B cell (primary cell): ENCODE measurements around the gene ABHD2. TPM values are rescaled to one million over a fixed set of nuclear protein-coding genes. Genes with fewer than 3 reads are reported as not detected.

Source experiments
- ATAC-seq: fragments of 200-7000 bp; cut with Tn5 transposase; one replicate; pipeline ENCODE4 v1.10.0; 2021; ENCODE audit warnings: low read depth, mild to moderate bottlenecking, moderate number of reproducible peaks, moderate library complexity
- CTCF ChIA-PET: fragments of 350-600 bp; sonication (Branson Sonifier 250); formaldehyde crosslinking; loops from one replicate; lab custom pipeline; 2021; ENCODE audit warnings: antibody characterized with exemption, inconsistent platforms; lab: Charles Lee
- POLR2A ChIA-PET: fragments of 350-600 bp; sonication (Branson Sonifier 250); formaldehyde crosslinking; loops from one replicate; lab custom pipeline; 2021; ENCODE audit warnings: antibody characterized with exemption; lab: Charles Lee
- DNase-seq: peaks from one replicate; pipeline ENCODE4 v3.0.0; 2013
- H2AFZ ChIP-seq: 2 replicates; pipeline ENCODE4 v1.6.1; 2012; ENCODE audit warnings: mild to moderate bottlenecking, low read depth, low read length; ENCODE audit not compliant: insufficient read depth, poor library complexity, severe bottlenecking
- H3K27ac ChIP-seq, 2 donors: 1 replicate in 1 of 2; 2 replicates in 1 of 2; pipeline ENCODE4 v1.5.1; 2012 to 2013; ENCODE audit warnings: low read length in 2 of 2, mild to moderate bottlenecking in 2 of 2, moderate library complexity in 1 of 2
- H3K27me3 ChIP-seq, 4 experiments: fragments of 200-600 bp in 1 of 4; sonication (generic) in 1 of 4; replicated peaks in 1 of 4; 1 replicate in 2 of 4; 2 replicates in 2 of 4; pipeline versions ENCODE4 v1.6.1 to v1.7.0; 2013 to 2016; ENCODE audit warnings: low read length in 3 of 4, mild to moderate bottlenecking in 2 of 4, mixed read lengths in 1 of 4, moderate library complexity in 1 of 4; ENCODE audit not compliant: insufficient read depth in 4 of 4, control insufficient read depth in 3 of 4; ENCODE audit errors: control extremely low read depth in 1 of 4
- H3K36me3 ChIP-seq, 2 experiments: replicated peaks in 1 of 2; 1 replicate in 1 of 2; 2 replicates in 1 of 2; pipeline versions ENCODE4 v1.6.1 to v1.7.1; 2013; ENCODE audit warnings: low read length in 1 of 2; ENCODE audit not compliant: insufficient read depth in 2 of 2, control insufficient read depth in 1 of 2; ENCODE audit errors: control extremely low read depth in 1 of 2, extremely low read depth in 1 of 2
- H3K4me1 ChIP-seq, 2 donors: fragments of 200-600 bp in 1 of 2; sonication (generic) in 1 of 2; 1 replicate in 1 of 2; 2 replicates in 1 of 2; pipeline versions ENCODE4 v1.5.1 to v1.6.1; 2013 to 2017; ENCODE audit warnings: low read length in 2 of 2; ENCODE audit not compliant: control insufficient read depth in 2 of 2, insufficient read depth in 2 of 2
- H3K4me2 ChIP-seq: replicated peaks from 2 replicates; pipeline ENCODE3; 2012; ENCODE audit warnings: mild to moderate bottlenecking, low read depth, low read length; ENCODE audit not compliant: poor library complexity, severe bottlenecking
- H3K4me3 ChIP-seq, 5 experiments: fragments of 200-600 bp in 1 of 5; sonication (generic) in 1 of 5; 1 replicate in 3 of 5; 2 replicates in 2 of 5; pipeline versions ENCODE4 v1.5.1 to v1.7.0; 2011 to 2016; ENCODE audit warnings: low read length in 4 of 5, mild to moderate bottlenecking in 4 of 5, low read depth in 2 of 5, control low read depth in 1 of 5, moderate library complexity in 1 of 5; ENCODE audit not compliant: insufficient read depth in 1 of 5; ENCODE audit errors: control extremely low read depth in 1 of 5, extremely low read depth in 1 of 5
- H3K79me2 ChIP-seq: fragments of 200-600 bp; sonication (generic); one replicate; pipeline ENCODE4 v1.6.0; 2016; ENCODE audit warnings: low read length; ENCODE audit not compliant: control insufficient read depth, insufficient read depth
- H3K9ac ChIP-seq: fragments of 200-600 bp; sonication (generic); 2 replicates; pipeline ENCODE4 v1.6.1; 2017; ENCODE audit warnings: mild to moderate bottlenecking, low read length, moderate library complexity
- H3K9me3 ChIP-seq, 3 donors: one replicate each; pipeline versions ENCODE4 v1.6.1 to v1.7.1; 2013; ENCODE audit warnings: low read length in 2 of 3; ENCODE audit not compliant: control insufficient read depth in 2 of 3, insufficient read depth in 1 of 3; ENCODE audit errors: control extremely low read depth in 1 of 3
- H4K20me1 ChIP-seq: 2 replicates; pipeline ENCODE4 v1.6.0; 2012; ENCODE audit warnings: mild to moderate bottlenecking, low read length; ENCODE audit not compliant: insufficient read depth, control insufficient read depth, poor library complexity, severe bottlenecking
- H3K27ac Mint-ChIP-seq: one replicate; pipeline ENCODE4 v1.8.0; 2021; ENCODE audit warnings: mixed read lengths
- H3K27me3 Mint-ChIP-seq: one replicate; pipeline ENCODE4 v1.8.0; 2021; ENCODE audit warnings: mixed read lengths
- H3K4me1 Mint-ChIP-seq: one replicate; pipeline ENCODE4 v1.8.0; 2021; ENCODE audit warnings: mixed read lengths
- H3K4me3 Mint-ChIP-seq: one replicate; pipeline ENCODE4 v1.8.0; 2021; ENCODE audit warnings: mixed read lengths
- H3K9me3 Mint-ChIP-seq: one replicate; pipeline ENCODE4 v1.8.0; 2022; ENCODE audit warnings: mixed read lengths; ENCODE audit not compliant: insufficient read depth
- CTCF ChIP-seq: fragments of 200-600 bp; IDR thresholded peaks from one replicate; pipeline ENCODE4 v1.8.0; 2022; ENCODE audit warnings: antibody characterized with exemption, mild to moderate bottlenecking
- EZH2 ChIP-seq: IDR thresholded peaks from 2 replicates; pipeline ENCODE4 v1.6.1; 2012; ENCODE audit warnings: borderline replicate concordance, low read depth, mild to moderate bottlenecking, moderate library complexity, low read length; ENCODE audit not compliant: insufficient read depth, poor library complexity, severe bottlenecking
- WGBS: methylation state at CpG from one replicate; pipeline ENCODE4 v1.1.5; 2013; ENCODE audit warnings: missing lambda C conversion rate; ENCODE audit not compliant: insufficient coverage; 5-methylcytosine and 5-hydroxymethylcytosine counted together
- intact Hi-C: fragments of 100-400 bp; cut with micrococcal nuclease; formaldehyde crosslinking; loops from one replicate; pipeline ENCODE4 v1.10.0; 2022
- polyA plus RNA-seq: library from polyadenylated mRNA; depleted of rRNA; stranded (reverse); fragments of >200 nt; gene quantifications from 2 replicates; pipeline ENCODE4 v1.2.3, GENCODE V29; 2012
- total RNA-seq, 2 donors: library from RNA; stranded (reverse); fragments of 120-200 nt in 1 of 2; gene quantifications; 1 replicate in 1 of 2; 2 replicates in 1 of 2; pipeline versions ENCODE4 v1.2.3 to v1.2.4, GENCODE V29; 2013 to 2022

The ABHD2 gene
- total and polyA plus RNA-seq, 2 donors (not counting 1 experiment from before 2014, with no cell fraction given) = 7.1 to 45.8 TPM

DNA sequence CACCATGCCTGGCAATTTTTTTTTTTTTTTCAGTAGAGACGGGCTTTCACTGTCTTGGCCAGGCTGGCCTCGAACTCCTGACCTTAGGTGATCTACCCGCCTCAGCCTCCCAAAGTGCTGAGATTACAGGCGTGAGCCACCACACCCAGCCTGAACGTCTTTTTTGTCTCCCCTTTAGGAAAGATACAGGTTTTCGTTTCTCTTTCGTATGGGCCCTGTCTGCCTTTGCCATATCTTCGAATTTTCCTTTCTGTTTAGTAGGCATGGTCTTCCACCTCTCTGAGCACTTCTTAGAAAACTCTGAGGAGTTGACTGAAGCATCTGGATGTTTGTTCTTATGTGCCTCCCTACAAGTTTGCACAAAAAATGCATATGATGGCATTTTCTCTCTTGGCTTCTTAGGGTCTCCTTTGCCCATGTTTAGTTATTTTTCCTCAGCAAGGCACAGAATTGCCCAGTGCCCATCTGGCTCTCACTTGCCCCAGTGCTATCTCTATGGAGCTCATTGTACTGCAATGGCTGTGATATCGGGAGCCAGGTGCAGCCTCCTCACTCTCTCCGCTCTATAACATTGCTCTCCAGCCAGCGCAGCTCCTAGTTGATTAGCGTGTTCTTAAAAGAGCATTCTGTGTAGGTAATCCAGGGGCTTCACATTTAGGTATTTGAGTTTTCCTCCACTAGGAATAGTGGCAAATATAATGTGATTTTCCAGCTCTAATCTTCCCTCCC is 48.0 kb downstream of the ABHD2 start:
- ATAC-seq (no peak), DNase-seq (no peak)
- H3K27me3 Mint-ChIP-seq = no peaks in the 10 kb centered on the region
- peaks cover 4 to 5% of the 10 kb centered on the region in 2 donors for H3K4me1 ChIP-seq
- H3K27me3 ChIP-seq = no peaks in the 10 kb centered on the region
- no peaks in the 10 kb centered on the region for H4K20me1 ChIP-seq
- ChIA-PET CTCF (no interaction called here), POLR2A (no interaction called here)
- peaks cover 16% of the 10 kb centered on the region for H3K4me1 Mint-ChIP-seq
- no peak overlapping the region for H3K4me3 Mint-ChIP-seq
- no peak overlapping the region for H3K4me3 ChIP-seq
- H3K79me2 ChIP-seq = peaks cover 15% of the 10 kb centered on the region
- no peak overlapping the region for H2AFZ ChIP-seq
- intact Hi-C loops = no loop called here
- no peaks in the 10 kb centered on the region for H3K9me3 ChIP-seq
- TF ChIP-seq EZH2 = no peak
- no peak for TF ChIP-seq CTCF
- H3K27ac Mint-ChIP-seq = no peak overlapping the region
- no peak overlapping the region for H3K4me2 ChIP-seq
- H3K36me3 ChIP-seq = peaks cover 0 to 18% of the 10 kb centered on the region in 2 experiments
- no peak overlapping the region for H3K9ac ChIP-seq
- no peaks in the 10 kb centered on the region for H3K9me3 Mint-ChIP-seq
- H3K27ac ChIP-seq = no peak overlapping the region
- WGBS = 89% methylated on average over 8 of the region's 12 CpGs

- Histone ChIP-seq H3K27ac (no peak overlapping the region), H3K4me2 (no peak overlapping the region), H3K79me2 (peaks cover 15% of the 10 kb centered on the region), H3K9me3 (no peaks in the 10 kb centered on the region), H2AFZ (no peak overlapping the region), H3K36me3 (peaks cover 0 to 21% of the 10 kb centered on the region in 2 experiments), H3K9ac (no peak overlapping the region), H3K27me3 (no peaks in the 10 kb centered on the region), H3K4me3 (no peak overlapping the region), H4K20me1 (no peaks in the 10 kb centered on the region), H3K4me1 (peaks cover 4 to 5% of the 10 kb centered on the region in 2 donors)
- DNase-seq = no peak
- no peak for ATAC-seq
- Mint-ChIP-seq H3K4me3 (no peak overlapping the region), H3K4me1 (peaks cover 11% of the 10 kb centered on the region), H3K9me3 (no peaks in the 10 kb centered on the region), H3K27ac (no peak overlapping the region), H3K27me3 (no peaks in the 10 kb centered on the region)
- CTCF ChIA-PET = no interaction called here
- POLR2A ChIA-PET = no interaction called here
- 83% methylated on average over 10 of the region's 11 CpGs for WGBS
- intact Hi-C loops = no loop called here
- TF ChIP-seq EZH2 (no peak), CTCF (no peak)
These were observed 48.8 kb downstream of the ABHD2 start for GRCh38 chr15:89136818-89137772.
